Ishikawa (cell line): ENCODE data around the gene AADACL3.

Experiments
- CEBPB ChIP-seq: IDR thresholded peaks from 2 replicates; pipeline ENCODE4 v1.6.1; 2012
- CREB1 ChIP-seq: IDR thresholded peaks from 2 replicates; pipeline ENCODE4 v1.6.1; 2012; ENCODE audit warnings: low read depth
- EGR1 ChIP-seq: IDR thresholded peaks from 2 replicates; pipeline ENCODE4 v1.6.1; 2012
- EP300 ChIP-seq: IDR thresholded peaks from 2 replicates; pipeline ENCODE4 v1.6.1; 2012; ENCODE audit warnings: borderline replicate concordance
- FOXM1 ChIP-seq: IDR thresholded peaks from 2 replicates; pipeline ENCODE4 v1.6.1; 2012; ENCODE audit warnings: low read depth, borderline replicate concordance
- NFIC ChIP-seq: IDR thresholded peaks from 2 replicates; pipeline ENCODE4 v1.6.1; 2012
- REST ChIP-seq: IDR thresholded peaks from 2 replicates; pipeline ENCODE4 v1.6.1; 2012; ENCODE audit warnings: low read depth, mild to moderate bottlenecking
- TAF1 ChIP-seq: IDR thresholded peaks from 2 replicates; pipeline ENCODE4 v1.6.1; 2012; ENCODE audit warnings: low read depth, mild to moderate bottlenecking
- USF1 ChIP-seq: IDR thresholded peaks from 2 replicates; pipeline ENCODE4 v1.6.1; 2012
- YY1 ChIP-seq: IDR thresholded peaks from 2 replicates; pipeline ENCODE4 v1.6.1; 2012; ENCODE audit warnings: low read depth

GRCh38 chr1:12769976-12770505, 54.1 kb downstream of the AADACL3 start:
- no peak for TF ChIP-seq CREB1
- no peak for TF ChIP-seq REST
- TF ChIP-seq EP300, result no peak
- no peak for TF ChIP-seq CEBPB
- no peak for TF ChIP-seq NFIC
- no peak for TF ChIP-seq YY1
- no peak for TF ChIP-seq TAF1
- TF ChIP-seq USF1, result no peak
- TF ChIP-seq EGR1, result no peak
- TF ChIP-seq FOXM1, result no peak
